HepG2 (cell line): ENCODE results near the gene DOCK9. TPM values are rescaled to one million over a fixed set of nuclear protein-coding genes. Genes with fewer than 3 reads are reported as not detected.

Source experiments
- ATAC-seq: fragments of 200-7000 bp; cut with Tn5 transposase; 3 replicates; pipeline ENCODE4 v1.9.1; 2020; ENCODE audit warnings: mild to moderate bottlenecking, moderate library complexity
- BruUV-seq: library from RNA; stranded (reverse); fragments of 400-500 nt; replicated peaks from 2 replicates; lab custom pipeline; 2021; lab: Mats Ljungman, UMichigan
- CTCF ChIA-PET: fragments of 300-600 bp; formaldehyde crosslinking; extraction: SDS; loops from one replicate; lab custom pipeline; 2021; ENCODE audit warnings: low total read pairs, inconsistent platforms, low intra/inter-chr PET ratio; lab: Yijun Ruan, JAX
- POLR2A ChIA-PET: fragments of 350-600 bp; sonication (Branson Sonifier 250); formaldehyde crosslinking; loops from one replicate; lab custom pipeline; 2020; ENCODE audit warnings: antibody characterized with exemption, inconsistent platforms; lab: Yijun Ruan, JAX
- DNase-seq: peaks from one replicate; pipeline ENCODE4 v3.0.0-alpha.2; 2015; ENCODE audit warnings: low spot score
- FAIRE-seq: peaks from 3 replicates; lab custom pipeline; 2011; peaks lifted over from hg19 to GRCh38; lab: Jason Lieb, UNC
- H2AFZ ChIP-seq: one replicate; pipeline ENCODE4 v1.6.1; 2011; ENCODE audit warnings: low read length, inconsistent platforms
- H3K27ac ChIP-seq: fragments of 300-600 bp; 3 replicates; pipeline ENCODE4 v1.8.0; 2011; ENCODE audit warnings: mixed run types, mild to moderate bottlenecking, mixed read lengths, low read length, inconsistent platforms; ENCODE audit not compliant: insufficient read depth; ENCODE audit errors: extremely low read length
- H3K27me3 ChIP-seq, 2 experiments: fragments of 200-600 bp in 1 of 2; 2 replicates in 1 of 2; 3 replicates in 1 of 2; pipeline versions ENCODE4 v1.6.0 to v1.8.0; 2011; ENCODE audit warnings: low read length in 2 of 2, mild to moderate bottlenecking in 2 of 2, moderate library complexity in 2 of 2, inconsistent platforms in 1 of 2; ENCODE audit not compliant: insufficient read depth in 2 of 2, control insufficient read depth in 1 of 2
- H3K36me3 ChIP-seq, 2 experiments: fragments of 200-600 bp in 1 of 2; replicated peaks in 1 of 2; 2 replicates in 1 of 2; 3 replicates in 1 of 2; pipeline versions ENCODE4 v1.5.1 to v1.8.0; 2011; ENCODE audit warnings: low read length in 2 of 2, inconsistent platforms in 1 of 2; ENCODE audit not compliant: insufficient read depth in 2 of 2, control insufficient read depth in 1 of 2
- H3K4me1 ChIP-seq: 2 replicates; pipeline ENCODE4 v1.5.1; 2012; ENCODE audit warnings: low read length, inconsistent platforms; ENCODE audit not compliant: insufficient read depth
- H3K4me2 ChIP-seq: 2 replicates; pipeline ENCODE4 v1.6.0; 2011; ENCODE audit warnings: low read depth, low read length, inconsistent platforms
- H3K4me3 ChIP-seq, 3 experiments: fragments of 200-600 bp in 1 of 3; sonication (generic), shearing (Covaris generic) in 1 of 3; replicated peaks in 1 of 3; 2 replicates each; pipeline ENCODE4 v1.5.1; 2011 to 2016; ENCODE audit warnings: low read length in 3 of 3, inconsistent platforms in 2 of 3, low read depth in 2 of 3, mild to moderate bottlenecking in 2 of 3, control low read depth in 1 of 3, mixed read lengths in 1 of 3; ENCODE audit not compliant: insufficient read depth in 1 of 3
- H3K79me2 ChIP-seq: one replicate; pipeline ENCODE4 v1.6.1; 2011; ENCODE audit warnings: low read length, inconsistent platforms; ENCODE audit not compliant: insufficient read depth
- H3K9ac ChIP-seq: 2 replicates; pipeline ENCODE4 v1.6.0; 2011; ENCODE audit warnings: mild to moderate bottlenecking, low read depth, low read length, inconsistent platforms; ENCODE audit not compliant: insufficient read depth
- H3K9me3 ChIP-seq: 2 replicates; pipeline ENCODE4 v1.5.1; 2012; ENCODE audit warnings: mild to moderate bottlenecking, low read length
- H4K20me1 ChIP-seq: 2 replicates; pipeline ENCODE4 v1.6.0; 2011; ENCODE audit warnings: inconsistent platforms, mild to moderate bottlenecking, low read length, moderate library complexity; ENCODE audit not compliant: insufficient read depth
- ARID5B ChIP-seq: IDR thresholded peaks from 2 replicates; pipeline ENCODE4 v1.4.0; 2020; ENCODE audit warnings: mild to moderate bottlenecking, missing genetic modification reagents
- ATF1 ChIP-seq: IDR thresholded peaks from 2 replicates; pipeline ENCODE4 v1.6.1; 2016; ENCODE audit warnings: mild to moderate bottlenecking, control low read depth
- CEBPG ChIP-seq: IDR thresholded peaks from 2 replicates; pipeline ENCODE4 v1.6.1; 2016
- HMG20B ChIP-seq: conservative IDR thresholded peaks from 2 replicates; pipeline ENCODE4 v1.6.1; 2016; ENCODE audit warnings: missing genetic modification reagents, missing compliant biosample characterization
- LBX2 ChIP-seq: sonication (generic); formaldehyde crosslinking; IDR thresholded peaks from 2 replicates; pipeline ENCODE4 v1.5.0; 2020; ENCODE audit warnings: missing genetic modification reagents, mild to moderate bottlenecking, borderline replicate concordance
- MEIS2 ChIP-seq: sonication (generic); formaldehyde crosslinking; IDR thresholded peaks from 2 replicates; pipeline ENCODE4 v1.9.0; 2021; ENCODE audit warnings: mild to moderate bottlenecking, missing genetic modification reagents
- NR0B2 ChIP-seq: sonication (generic); formaldehyde crosslinking; IDR thresholded peaks from 2 replicates; pipeline ENCODE4 v1.4.0; 2020; ENCODE audit warnings: mild to moderate bottlenecking, missing genetic modification reagents
- NRL ChIP-seq: sonication (generic); formaldehyde crosslinking; IDR thresholded peaks from 2 replicates; pipeline ENCODE4 v1.5.0; 2020; ENCODE audit warnings: missing genetic modification reagents, mild to moderate bottlenecking, moderate library complexity, borderline replicate concordance
- ZHX1 ChIP-seq: sonication (generic); formaldehyde crosslinking; IDR thresholded peaks from 2 replicates; pipeline ENCODE4 v1.8.1; 2022; ENCODE audit warnings: low read depth, mild to moderate bottlenecking, missing genetic modification reagents
- ZNF17 ChIP-seq: sonication (generic); formaldehyde crosslinking; IDR thresholded peaks from 2 replicates; pipeline ENCODE4 v1.5.0; 2020; ENCODE audit warnings: mild to moderate bottlenecking, missing genetic modification reagents
- ZNF263 ChIP-seq: sonication (generic); formaldehyde crosslinking; IDR thresholded peaks from 2 replicates; pipeline ENCODE4 v1.4.0; 2020; ENCODE audit warnings: missing genetic modification reagents
- ZNF329 ChIP-seq: sonication (generic); formaldehyde crosslinking; IDR thresholded peaks from 2 replicates; pipeline ENCODE4 v1.9.0; 2021; ENCODE audit warnings: low read depth, mild to moderate bottlenecking, missing genetic modification reagents
- ZNF333 ChIP-seq: sonication (generic); formaldehyde crosslinking; IDR thresholded peaks from 2 replicates; pipeline ENCODE4 v1.4.0; 2020; ENCODE audit warnings: mild to moderate bottlenecking, missing genetic modification reagents, borderline replicate concordance
- WGBS: methylation state at CpG from one replicate; pipeline ENCODE4 v1.1.6; 2017; ENCODE audit warnings: low lambda C conversion rate; 5-methylcytosine and 5-hydroxymethylcytosine counted together
- in situ Hi-C: cut with HindIII; loops from 2 replicates; pipeline ENCODE4 v1.10.0; 2017; ENCODE audit warnings: low pct_unique_long_range_greater_than_20kb; ENCODE audit not compliant: extremely low pct_ligation_motif_present
- intact Hi-C: fragments of 100-400 bp; cut with micrococcal nuclease; formaldehyde crosslinking; loops from one replicate; pipeline ENCODE4 v1.10.0; 2022; ENCODE audit not compliant: unreplicated experiment
- polyA plus RNA-seq, 8 experiments: library from polyadenylated mRNA; depleted of rRNA in 3 of 8; stranded (reverse) in 7 of 8; unstranded in 1 of 8; fragments of >200 nt; fragmentation: Illumina TruSeq in 4 of 8; extraction: Trizol in 4 of 8; gene quantifications; 2 replicates each; pipeline versions ENCODE4 v1.2.1 to v1.2.3, GENCODE V29; 2011 to 2016; ENCODE audit warnings: low read depth in 4 of 8, missing spikeins in 1 of 8, mixed read lengths in 1 of 8; ENCODE audit not compliant: insufficient read depth in 1 of 8
- total RNA-seq, 5 experiments: library from RNA; depleted of rRNA; stranded (reverse); fragments of >200 nt; fragmentation: Illumina TruSeq; extraction: Trizol; gene quantifications; 2 replicates each; pipeline ENCODE4 v1.2.3, GENCODE V29; 2016; ENCODE audit warnings: low read depth in 1 of 5

Gene DOCK9
- total and polyA plus RNA-seq, 2 of the 13 experiments (the other 11 are each of a cell fraction or from before 2014, with no cell fraction given), result 0.44 to 0.97 TPM

GRCh38 chr13:99005609-99006008 is 27.7 kb upstream of the DOCK9 start:
- H3K9me3 ChIP-seq, result no peaks in the 10 kb centered on the region
- H3K9ac ChIP-seq, result no peak overlapping the region
- no peak overlapping the region for H2AFZ ChIP-seq
- CTCF ChIA-PET, result no interaction called here
- intact Hi-C loops, result no loop called here
- H3K27me3 ChIP-seq, result no peaks in the 10 kb centered on the region
- in situ Hi-C loops, result no loop called here
- DNase-seq (no peak), ATAC-seq (no peak)
- H3K27ac ChIP-seq, result no peak overlapping the region
- H3K36me3 ChIP-seq, result no peaks in the 10 kb centered on the region
- H4K20me1 ChIP-seq, result no peaks in the 10 kb centered on the region
- no peak overlapping the region for H3K4me2 ChIP-seq
- H3K79me2 ChIP-seq, result no peaks in the 10 kb centered on the region
- no peaks in the 10 kb centered on the region for H3K4me1 ChIP-seq
- no peak overlapping the region for H3K4me3 ChIP-seq
- no peak for TF ChIP-seq ZNF17 (CRISPR knock-in tag)
- no peak for TF ChIP-seq MEIS2
- no peak for TF ChIP-seq LBX2
- no peak for TF ChIP-seq ATF1 (CRISPR knock-in tag)
- TF ChIP-seq, all 625 proteins: peak for 0
- no TSS peak for BruUV-seq
- POLR2A ChIA-PET, result no interaction called here
- no peak for FAIRE-seq

- Histone ChIP-seq H3K36me3 (no peaks in the 10 kb centered on the region), H3K27me3 (no peaks in the 10 kb centered on the region), H2AFZ (no peak overlapping the region), H3K27ac (no peak overlapping the region), H3K9ac (no peak overlapping the region), H4K20me1 (no peaks in the 10 kb centered on the region), H3K79me2 (no peaks in the 10 kb centered on the region), H3K4me3 (no peak overlapping the region), H3K9me3 (no peaks in the 10 kb centered on the region), H3K4me2 (no peak overlapping the region), H3K4me1 (no peaks in the 10 kb centered on the region)
- intact Hi-C loops (no loop called here), in situ Hi-C loops (no loop called here)
- no TSS peak for BruUV-seq
- POLR2A ChIA-PET, result no interaction called here
- DNase-seq, result no peak
- WGBS, result 56% methylated on average over 3 of the region's 3 CpGs
- CTCF ChIA-PET, result no interaction called here
- FAIRE-seq, result no peak
- no peak for ATAC-seq
- TF ChIP-seq ARID5B (CRISPR knock-in tag), result no peak
- TF ChIP-seq ZNF329 (CRISPR knock-in tag), result no peak
- no peak for TF ChIP-seq ZNF263 (CRISPR knock-in tag)
- TF ChIP-seq NR0B2 (CRISPR knock-in tag), result no peak
- TF ChIP-seq ZHX1 (CRISPR knock-in tag), result no peak
- no peak for TF ChIP-seq ZNF333 (CRISPR knock-in tag)
- no peak for TF ChIP-seq HMG20B (CRISPR knock-in tag)
- no peak for TF ChIP-seq CEBPG (CRISPR knock-in tag)
- no peak for TF ChIP-seq NRL (CRISPR knock-in tag)
Measured at GRCh38 chr13:99004978-99005377, 27.1 kb upstream of the DOCK9 start.
